Prostate gland (tissue), 2 donors: ENCODE results near the gene EIF4EBP2. TPM values are rescaled to one million over a fixed set of nuclear protein-coding genes. Genes with fewer than 3 reads are reported as not detected.

ENCODE experiments used
- DNase-seq: peaks from one replicate; pipeline ENCODE4 v3.0.0-alpha.2; 2019; ENCODE audit warnings: low spot score
- H3K27ac ChIP-seq, 2 donors: fragments of 200-600 bp; sonication (generic); 2 replicates each; pipeline ENCODE4 v1.5.1; 2017 to 2019
- H3K27me3 ChIP-seq: fragments of 200-600 bp; sonication (generic); replicated peaks from 2 replicates; pipeline ENCODE4 v1.5.1; 2019; ENCODE audit not compliant: insufficient read depth
- H3K36me3 ChIP-seq, 2 donors: fragments of 200-600 bp; sonication (generic); 1 replicate in 1 of 2; 2 replicates in 1 of 2; pipeline versions ENCODE4 v1.5.1 to v1.8.1; 2017 to 2019
- H3K4me1 ChIP-seq: fragments of 200-600 bp; sonication (generic); replicated peaks from 2 replicates; pipeline ENCODE4 v1.5.1; 2019
- H3K4me3 ChIP-seq, 2 donors: fragments of 200-600 bp; sonication (generic); 2 replicates each; pipeline ENCODE4 v1.5.1; 2017 to 2019
- H3K9me3 ChIP-seq: fragments of 200-600 bp; sonication (generic); 2 replicates; pipeline ENCODE4 v1.5.1; 2017
- CTCF ChIP-seq, 4 experiments: fragments of 200-600 bp in 2 of 4; fragments of 450-650 bp in 2 of 4; sonication (generic) in 2 of 4; IDR thresholded peaks; 1 replicate in 3 of 4; 2 replicates in 1 of 4; pipeline ENCODE4 v1.5.1; 2016 to 2019; ENCODE audit warnings: antibody characterized with exemption in 4 of 4, mild to moderate bottlenecking in 2 of 4, moderate library complexity in 2 of 4
- POLR2A ChIP-seq: fragments of 450-650 bp; IDR thresholded peaks from one replicate; pipeline ENCODE4 v1.6.1; 2016; ENCODE audit warnings: antibody characterized with exemption, mild to moderate bottlenecking
- POLR2AphosphoS5 ChIP-seq: sonication (generic); formaldehyde crosslinking; IDR thresholded peaks from one replicate; pipeline ENCODE4 v1.6.1; 2017; ENCODE audit warnings: antibody characterized with exemption
- WGBS: methylation state at CpG from one replicate; pipeline ENCODE4 v1.1.5; 2018; 5-methylcytosine and 5-hydroxymethylcytosine counted together
- intact Hi-C: fragments of 100-400 bp; cut with DNase I; formaldehyde crosslinking; loops from one replicate; pipeline ENCODE4 v1.14.2; 2022
- total RNA-seq, 2 donors: library from RNA; depleted of rRNA; stranded (reverse); fragments of >200 nt; gene quantifications; one replicate each; pipeline ENCODE4 v1.1.0, GENCODE V29; 2016

The EIF4EBP2 gene
- total RNA-seq, 2 donors from 2014 or later: 40.1 to 63.3 TPM

DNA sequence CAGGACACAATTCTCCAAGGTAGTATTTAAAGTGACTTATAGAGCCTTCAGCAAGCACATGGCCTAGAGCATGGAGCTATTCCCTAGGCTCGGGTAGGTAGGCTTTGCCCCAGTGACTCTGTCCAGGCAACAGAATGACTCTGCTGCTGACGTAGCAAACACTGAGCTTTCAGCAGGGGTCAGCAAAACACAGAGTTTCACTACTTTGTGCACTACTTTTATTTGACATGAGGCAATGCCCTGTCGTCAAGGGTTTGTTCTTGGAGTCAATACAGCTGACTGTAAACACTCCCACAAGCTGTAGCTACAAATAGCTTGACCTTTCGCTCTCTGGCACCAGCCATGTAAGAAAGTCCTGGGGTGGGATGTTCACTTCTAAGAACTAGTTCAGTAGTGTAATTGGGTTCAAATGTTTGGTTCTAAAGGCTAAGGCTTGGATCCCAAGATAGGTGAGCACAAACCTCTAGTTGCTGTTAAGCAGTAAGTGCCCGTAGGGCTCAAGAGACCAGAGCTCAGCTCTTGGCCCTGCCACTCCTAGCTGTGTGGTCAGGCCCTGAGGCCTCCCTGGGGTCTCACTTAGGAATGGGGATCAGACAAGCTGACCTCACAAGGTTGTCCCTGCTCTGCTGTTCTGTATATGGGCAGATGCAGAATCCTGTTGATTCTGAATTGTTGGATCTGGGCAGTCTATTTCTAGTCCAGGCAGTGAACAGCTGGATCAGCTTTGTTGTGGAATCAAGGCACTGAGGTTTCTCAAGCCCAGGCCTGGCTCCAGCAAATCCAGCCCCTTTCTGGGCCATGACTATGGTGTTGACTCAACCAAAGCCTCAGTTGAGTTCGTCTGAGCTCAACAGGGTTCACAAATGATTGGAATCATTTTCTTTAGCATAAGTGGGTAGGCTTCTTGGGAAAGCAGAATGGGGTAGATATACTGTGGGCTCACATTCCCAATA lies 26.8 kb downstream of the EIF4EBP2 start:
- Histone ChIP-seq H3K4me3 (no peak overlapping the region), H3K36me3 (no peaks in the 10 kb centered on the region), H3K4me1 (no peaks in the 10 kb centered on the region), H3K9me3 (no peaks in the 10 kb centered on the region), H3K27ac (peak overlapping the region in 1 of 2 donors; percentile 39), H3K27me3 (no peaks in the 10 kb centered on the region)
- intact Hi-C loops: no loop called here
- WGBS: 43% methylated on average over 6 of the region's 6 CpGs
- peak; percentile 14 for DNase-seq
- TF ChIP-seq POLR2A (no peak), POLR2AphosphoS5 (peak; percentile 61), CTCF (IDR thresholded peaks at IDR 0.05) (peak in 1 of 4 experiments; percentile 30)

- no peak for DNase-seq
- Histone ChIP-seq H3K27ac (no peak overlapping the region), H3K27me3 (no peaks in the 10 kb centered on the region), H3K36me3 (no peaks in the 10 kb centered on the region), H3K9me3 (no peaks in the 10 kb centered on the region), H3K4me1 (no peaks in the 10 kb centered on the region), H3K4me3 (no peak overlapping the region)
- intact Hi-C loops: no loop called here
- 46% methylated on average over 4 of the region's 4 CpGs for WGBS
- no peak for TF ChIP-seq POLR2AphosphoS5
- no peak for TF ChIP-seq POLR2A
- no peak for TF ChIP-seq CTCF (IDR thresholded peaks at IDR 0.05)
Measured at GRCh38 chr10:70432101-70432500, 28.2 kb downstream of the EIF4EBP2 start.

DNA sequence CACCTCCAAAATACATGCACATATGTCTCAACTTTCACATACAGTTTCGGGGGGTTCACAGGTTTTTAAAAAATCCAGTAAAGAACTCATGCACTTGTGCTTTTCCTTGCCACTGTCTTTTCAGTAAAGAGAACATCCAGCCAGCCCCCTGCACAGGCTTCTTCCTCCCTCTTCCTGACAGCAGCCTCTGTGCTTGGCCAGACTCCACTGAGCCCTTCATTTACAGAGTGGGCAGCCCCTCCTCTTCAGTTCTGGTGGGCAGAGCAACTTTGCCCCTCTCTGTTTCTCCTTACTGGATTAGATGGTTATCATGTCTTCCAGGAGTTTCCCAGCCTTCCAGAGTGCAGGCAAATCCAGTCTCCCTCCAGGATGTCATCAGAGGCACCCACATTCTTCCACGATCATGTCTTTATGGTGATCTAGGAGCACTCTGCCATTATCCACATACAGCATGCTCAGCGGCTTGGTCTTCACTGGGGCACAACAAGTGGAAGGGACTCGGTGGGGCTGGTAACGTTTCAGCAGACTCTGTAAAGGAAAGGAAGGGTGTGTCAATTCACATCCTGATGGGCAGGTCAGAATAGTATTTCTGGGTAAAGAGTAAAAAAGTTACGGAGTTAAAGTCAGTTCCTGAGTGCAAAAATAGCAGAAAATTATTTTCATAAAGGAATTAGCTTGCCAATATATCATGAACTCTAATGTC lies 28.8 kb downstream of the EIF4EBP2 start:
- H3K27ac ChIP-seq: no peak overlapping the region
- no peaks in the 10 kb centered on the region for H3K27me3 ChIP-seq
- intact Hi-C loops: no loop called here
- no peak overlapping the region for H3K4me3 ChIP-seq
- no peaks in the 10 kb centered on the region for H3K36me3 ChIP-seq
- H3K4me1 ChIP-seq: no peaks in the 10 kb centered on the region
- 67% methylated on average over 6 of the region's 6 CpGs for WGBS
- no peak for DNase-seq
- no peaks in the 10 kb centered on the region for H3K9me3 ChIP-seq
- no peak for TF ChIP-seq POLR2A
- no peak for TF ChIP-seq POLR2AphosphoS5
- no peak for TF ChIP-seq CTCF (IDR thresholded peaks at IDR 0.05)

- H3K9me3 ChIP-seq: no peaks in the 10 kb centered on the region
- 83% methylated on average over 9 of the region's 9 CpGs for WGBS
- H3K36me3 ChIP-seq: no peaks in the 10 kb centered on the region
- no peaks in the 10 kb centered on the region for H3K27me3 ChIP-seq
- no peak overlapping the region for H3K27ac ChIP-seq
- H3K4me1 ChIP-seq: no peaks in the 10 kb centered on the region
- DNase-seq: no peak
- H3K4me3 ChIP-seq: no peak overlapping the region
- intact Hi-C loops: no loop called here
- TF ChIP-seq POLR2AphosphoS5: no peak
- TF ChIP-seq CTCF (IDR thresholded peaks at IDR 0.05): no peak
- TF ChIP-seq POLR2A: no peak
Measured at GRCh38 chr10:70433581-70434280, 29.8 kb downstream of the EIF4EBP2 start.
